SK-N-SH treated with all-trans-retinoic acid at 6 μM for 48 hours (cell line): ENCODE results near the gene CCDC188.

Experiments
- ATAC-seq: fragments of 200-7000 bp; cut with Tn5 transposase; 3 replicates; pipeline ENCODE4 v1.9.1; 2020; ENCODE audit warnings: mild to moderate bottlenecking, moderate library complexity
- ARNTL ChIP-seq: fragments of 450-650 bp; formaldehyde crosslinking; IDR thresholded peaks from 2 replicates; pipeline ENCODE4 v1.5.0; 2020; ENCODE audit warnings: low read depth, mild to moderate bottlenecking, moderate library complexity, borderline replicate concordance
- BACH2 ChIP-seq: fragments of 250-450 bp; sonication (Bioruptor Pico); IDR thresholded peaks from 2 replicates; pipeline ENCODE4 v1.9.0; 2021; ENCODE audit warnings: mild to moderate bottlenecking, borderline replicate concordance
- CREB5 ChIP-seq: fragments of 250-450 bp; sonication (Bioruptor Pico); IDR thresholded peaks from 2 replicates; pipeline ENCODE4 v1.5.1; 2020; ENCODE audit warnings: low read depth, mild to moderate bottlenecking, moderate library complexity
- CSDC2 ChIP-seq: fragments of 250-450 bp; sonication (Bioruptor Pico); IDR thresholded peaks from 2 replicates; pipeline ENCODE4 v1.5.0; 2020; ENCODE audit warnings: mild to moderate bottlenecking, moderate library complexity
- CSRNP3 ChIP-seq: fragments of 250-450 bp; sonication (Bioruptor Pico); IDR thresholded peaks from 2 replicates; pipeline ENCODE4 v1.5.1; 2021; ENCODE audit warnings: mild to moderate bottlenecking, moderate library complexity
- ESRRG ChIP-seq: fragments of 250-450 bp; sonication (Bioruptor Pico); IDR thresholded peaks from 2 replicates; pipeline ENCODE4 v1.6.1; 2021; ENCODE audit warnings: mild to moderate bottlenecking
- GLIS3 ChIP-seq: fragments of 250-450 bp; sonication (Bioruptor Pico); IDR thresholded peaks from 2 replicates; pipeline ENCODE4 v1.5.0; 2020; ENCODE audit warnings: mild to moderate bottlenecking, moderate library complexity
- ISL1 ChIP-seq: fragments of 250-450 bp; sonication (Bioruptor Pico); IDR thresholded peaks from 2 replicates; pipeline ENCODE4 v2.1.2; 2022; ENCODE audit warnings: mild to moderate bottlenecking, moderate library complexity
- OSR1 ChIP-seq: fragments of 250-450 bp; sonication (Bioruptor Pico); IDR thresholded peaks from 2 replicates; pipeline ENCODE4 v1.8.0; 2022; ENCODE audit warnings: moderate library complexity, mild to moderate bottlenecking, inconsistent platforms
- PATZ1 ChIP-seq: fragments of 250-450 bp; sonication (Bioruptor Pico); IDR thresholded peaks from 2 replicates; pipeline ENCODE4 v1.8.0; 2020; ENCODE audit warnings: mild to moderate bottlenecking, moderate library complexity, borderline replicate concordance
- PPARA ChIP-seq: fragments of 250-450 bp; sonication (Bioruptor Pico); IDR thresholded peaks from 2 replicates; pipeline ENCODE4 v1.5.0; 2020; ENCODE audit warnings: mild to moderate bottlenecking, borderline replicate concordance
- RARB ChIP-seq: fragments of 250-450 bp; sonication (Bioruptor Pico); IDR thresholded peaks from 2 replicates; pipeline ENCODE4 v1.8.0; 2021; ENCODE audit warnings: mild to moderate bottlenecking, moderate library complexity
- TCF4 ChIP-seq: fragments of 250-450 bp; sonication (Bioruptor Pico); IDR thresholded peaks from 2 replicates; pipeline ENCODE4 v1.8.0; 2021; ENCODE audit warnings: mild to moderate bottlenecking, moderate library complexity, borderline replicate concordance
- TOX ChIP-seq: fragments of 250-450 bp; sonication (Bioruptor Pico); IDR thresholded peaks from 2 replicates; pipeline ENCODE4 v1.8.0; 2021; ENCODE audit warnings: mild to moderate bottlenecking, moderate library complexity, borderline replicate concordance
- TSHZ2 ChIP-seq: fragments of 250-450 bp; sonication (Bioruptor Pico); IDR thresholded peaks from 2 replicates; pipeline ENCODE4 v1.5.0; 2020; ENCODE audit warnings: mild to moderate bottlenecking, moderate library complexity
- ZC3H10 ChIP-seq: fragments of 250-450 bp; sonication (Bioruptor Pico); IDR thresholded peaks from 2 replicates; pipeline ENCODE4 v1.5.1; 2021; ENCODE audit warnings: mild to moderate bottlenecking, moderate library complexity
- ZFP3 ChIP-seq: fragments of 250-450 bp; sonication (Bioruptor Pico); IDR thresholded peaks from 2 replicates; pipeline ENCODE4 v1.5.0; 2020; ENCODE audit warnings: mild to moderate bottlenecking, moderate library complexity
- ZFP30 ChIP-seq: fragments of 450-650 bp; formaldehyde crosslinking; IDR thresholded peaks from 2 replicates; pipeline ENCODE4 v1.5.0; 2022; ENCODE audit warnings: mild to moderate bottlenecking, moderate library complexity
- ZNF565 ChIP-seq: fragments of 450-650 bp; formaldehyde crosslinking; conservative IDR thresholded peaks from 2 replicates; pipeline ENCODE4 v1.5.0; 2020; ENCODE audit warnings: low read depth, mild to moderate bottlenecking, moderate library complexity
- ZNF70 ChIP-seq: fragments of 450-650 bp; formaldehyde crosslinking; IDR thresholded peaks from 2 replicates; pipeline ENCODE4 v1.5.0; 2020; ENCODE audit warnings: mild to moderate bottlenecking, moderate library complexity
- ZNF8 ChIP-seq: fragments of 450-650 bp; formaldehyde crosslinking; IDR thresholded peaks from 2 replicates; pipeline ENCODE4 v1.5.0; 2020; ENCODE audit warnings: mild to moderate bottlenecking, moderate library complexity

The CCDC188 gene

GRCh38 chr22:20175597-20175900 is 24.7 kb upstream of the CCDC188 start:
- TF ChIP-seq RARB (CRISPR knock-in tag) (no peak), CSRNP3 (CRISPR knock-in tag) (no peak), ZNF565 (no peak), ZNF8 (CRISPR knock-in tag) (no peak), ZNF70 (CRISPR knock-in tag) (no peak), ISL1 (CRISPR knock-in tag) (no peak), PATZ1 (CRISPR knock-in tag) (no peak), ZFP3 (no peak)
- ATAC-seq = peak; percentile 51

GRCh38 chr22:20174785-20175596 is 24.1 kb upstream of the CCDC188 start:
- TF ChIP-seq ZFP3 (peak; percentile 90; the same call in 1 of the 2 replicates), ISL1 (CRISPR knock-in tag) (no peak)
- TF ChIP-seq, all 23 proteins: peak for 1
- peak; percentile 70 for ATAC-seq

GRCh38 chr22:20173772-20174171 is 22.9 kb upstream of the CCDC188 start:
- TF ChIP-seq PPARA (CRISPR knock-in tag) (no peak), TCF4 (CRISPR knock-in tag) (no peak), OSR1 (CRISPR knock-in tag) (no peak), TSHZ2 (CRISPR knock-in tag) (no peak), ZNF8 (CRISPR knock-in tag) (no peak), RARB (CRISPR knock-in tag) (no peak), ISL1 (CRISPR knock-in tag) (no peak), ESRRG (no peak), ARNTL (CRISPR knock-in tag) (no peak), ZFP30 (CRISPR knock-in tag) (no peak), CREB5 (CRISPR knock-in tag) (no peak), ZFP3 (no peak), TOX (no peak), ZNF565 (no peak), CSDC2 (CRISPR knock-in tag) (no peak), GLIS3 (no peak), BACH2 (CRISPR knock-in tag) (no peak), ZC3H10 (CRISPR knock-in tag) (no peak)
- no peak for ATAC-seq

GRCh38 chr22:20173246-20173645 is 22.4 kb upstream of the CCDC188 start:
- no peak for ATAC-seq
- TF ChIP-seq ARNTL (CRISPR knock-in tag) (no peak), PPARA (CRISPR knock-in tag) (no peak), ZC3H10 (CRISPR knock-in tag) (no peak), ZNF8 (CRISPR knock-in tag) (no peak), PATZ1 (CRISPR knock-in tag) (no peak), ZFP3 (no peak), CSRNP3 (CRISPR knock-in tag) (no peak), BACH2 (CRISPR knock-in tag) (no peak), TCF4 (CRISPR knock-in tag) (no peak), RARB (CRISPR knock-in tag) (no peak), ZFP30 (CRISPR knock-in tag) (no peak), CSDC2 (CRISPR knock-in tag) (no peak)
